Adrenal gland (tissue), 5 donors: ENCODE results near the gene PPP2R5E.

Experiments
- POLR2A ChIP-seq, 2 donors: fragments of 450-650 bp; IDR thresholded peaks; one replicate each; pipeline ENCODE4 v1.6.1; 2017; ENCODE audit warnings: antibody characterized with exemption in 2 of 2, mild to moderate bottlenecking in 2 of 2, moderate library complexity in 1 of 2
- TF ChIP-seq, protein P1 (sequence below), 6 experiments: fragments of 450-650 bp in 4 of 6; fragments of 200-600 bp in 2 of 6; sonication (generic) in 1 of 6; IDR thresholded peaks; 1 replicate in 5 of 6; 2 replicates in 1 of 6; pipeline versions ENCODE4 v1.5.1 to v1.8.0; 2016 to 2021; ENCODE audit warnings: antibody characterized with exemption in 6 of 6, mild to moderate bottlenecking in 2 of 6, moderate library complexity in 1 of 6
- donor health status: DM: no; HTN: no; CAD: no.

DNA sequence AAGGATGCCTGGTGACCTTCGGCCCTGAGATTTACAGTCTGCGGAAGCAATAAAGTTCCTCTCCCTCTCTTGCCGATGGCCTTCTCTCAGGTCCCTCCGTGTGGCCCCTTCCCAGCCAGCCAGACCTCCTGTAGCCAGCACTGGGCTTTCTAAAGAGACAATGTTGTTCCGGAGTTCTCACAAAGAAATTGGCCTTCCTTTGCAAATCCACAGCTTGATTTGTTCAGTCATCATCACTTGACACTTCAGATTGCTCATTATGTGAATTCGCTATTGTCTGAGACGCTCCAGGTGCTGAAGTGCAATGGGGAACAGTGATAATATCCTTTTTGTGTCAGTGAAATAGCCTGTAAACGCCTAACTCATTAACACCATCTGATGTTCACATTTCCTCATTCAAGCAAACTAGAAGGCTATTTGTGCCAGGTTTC lies 180.8 kb downstream of the PPP2R5E start:
- TF ChIP-seq, protein P1, sequence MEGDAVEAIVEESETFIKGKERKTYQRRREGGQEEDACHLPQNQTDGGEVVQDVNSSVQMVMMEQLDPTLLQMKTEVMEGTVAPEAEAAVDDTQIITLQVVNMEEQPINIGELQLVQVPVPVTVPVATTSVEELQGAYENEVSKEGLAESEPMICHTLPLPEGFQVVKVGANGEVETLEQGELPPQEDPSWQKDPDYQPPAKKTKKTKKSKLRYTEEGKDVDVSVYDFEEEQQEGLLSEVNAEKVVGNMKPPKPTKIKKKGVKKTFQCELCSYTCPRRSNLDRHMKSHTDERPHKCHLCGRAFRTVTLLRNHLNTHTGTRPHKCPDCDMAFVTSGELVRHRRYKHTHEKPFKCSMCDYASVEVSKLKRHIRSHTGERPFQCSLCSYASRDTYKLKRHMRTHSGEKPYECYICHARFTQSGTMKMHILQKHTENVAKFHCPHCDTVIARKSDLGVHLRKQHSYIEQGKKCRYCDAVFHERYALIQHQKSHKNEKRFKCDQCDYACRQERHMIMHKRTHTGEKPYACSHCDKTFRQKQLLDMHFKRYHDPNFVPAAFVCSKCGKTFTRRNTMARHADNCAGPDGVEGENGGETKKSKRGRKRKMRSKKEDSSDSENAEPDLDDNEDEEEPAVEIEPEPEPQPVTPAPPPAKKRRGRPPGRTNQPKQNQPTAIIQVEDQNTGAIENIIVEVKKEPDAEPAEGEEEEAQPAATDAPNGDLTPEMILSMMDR (IDR thresholded peaks at IDR 0.05) = no peak
- TF ChIP-seq POLR2A (IDR thresholded peaks at IDR 0.05) = no peak
